Measurements from ENCODE around the gene PPP1CA. TPM values are rescaled to one million over a fixed set of nuclear protein-coding genes. Genes with fewer than 3 reads are reported as not detected.

Gene PPP1CA
- total RNA-seq, 1 experiment from 2014 or later = 668 TPM

DNA sequence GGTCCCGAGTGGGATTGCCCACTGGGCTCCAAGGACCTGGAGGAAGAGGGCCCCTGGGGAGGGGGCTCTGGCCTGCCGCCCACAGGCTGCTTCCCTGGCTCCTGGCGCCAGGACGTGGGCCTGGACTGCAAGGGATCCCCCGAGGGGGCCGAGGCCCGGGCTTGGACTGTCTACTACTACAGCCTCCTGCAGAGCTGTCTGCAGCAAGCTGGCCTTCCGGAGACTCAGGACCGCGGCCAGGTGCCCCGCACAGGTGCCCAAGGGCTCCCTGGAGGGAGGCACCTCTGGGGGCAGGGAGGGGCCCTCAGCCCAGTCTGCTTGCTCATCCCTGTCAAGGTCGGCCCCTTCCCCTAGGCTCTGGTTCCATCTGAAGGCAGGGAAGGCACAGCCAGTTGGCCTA lies 15.8 kb upstream of the PPP1CA start:
- H3K4me1 ChIP-seq (replicated peaks) = peaks cover 26% of the 10 kb centered on the region
- DNase-seq (ENCODE audit: low read depth in 1 of 2, low spot score in 2 of 2) = no peak
- no peak overlapping the region for H3K4me3 ChIP-seq
- H3K27me3 ChIP-seq (replicated peaks) = peaks cover 36% of the 10 kb centered on the region
- 0 out of 2 replicates have a peak, but pooled peaks cover 4% of the 10 kb centered on the region for H3K36me3 ChIP-seq
- peaks cover 5% of the 10 kb centered on the region for H3K9me3 ChIP-seq (replicated peaks)
- H3K27ac ChIP-seq = no peak overlapping the region

DNA sequence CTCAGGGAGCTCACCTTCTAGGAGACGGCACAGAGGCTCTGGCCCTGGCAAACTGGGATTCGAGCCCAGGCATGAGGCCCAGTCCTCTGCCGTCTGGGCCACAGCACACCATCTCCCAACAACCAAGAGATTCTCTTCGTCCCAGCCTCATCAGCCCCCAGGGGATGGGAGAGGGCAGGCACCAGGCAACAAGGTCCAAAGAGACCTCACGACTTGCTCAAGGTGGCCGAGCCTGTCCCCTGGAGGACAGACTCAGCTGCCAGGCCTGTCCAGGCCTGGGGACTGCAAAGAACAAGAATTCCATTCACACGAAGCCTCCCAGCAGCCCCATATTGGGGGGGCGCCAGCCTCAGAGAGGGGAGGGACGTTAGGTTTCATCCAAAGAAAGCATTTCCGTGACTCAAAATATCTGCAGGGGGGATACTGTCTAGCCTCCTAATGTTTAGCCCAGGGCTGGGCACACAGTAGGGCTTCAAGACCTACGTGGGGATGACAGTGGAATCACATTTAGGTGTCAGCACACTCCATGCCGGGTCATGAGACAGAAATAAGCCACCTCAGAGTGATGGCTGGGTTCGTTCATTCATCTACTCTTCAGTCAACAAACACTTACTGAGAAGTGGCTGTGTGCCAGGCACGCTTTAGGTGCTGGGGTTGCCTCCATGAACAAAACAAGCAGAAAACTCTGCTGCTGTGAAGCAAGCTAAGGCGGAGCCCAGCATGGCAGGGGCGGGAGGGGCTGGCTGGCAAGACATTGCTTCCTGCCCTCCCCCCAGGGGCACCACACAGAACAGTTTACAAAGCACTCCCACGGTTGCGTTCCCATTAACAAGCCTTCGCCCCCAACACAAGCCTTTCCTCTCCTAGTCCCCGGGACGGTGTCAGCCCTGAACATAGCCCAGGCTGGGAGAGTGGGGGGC lies 15.0 kb upstream of the PPP1CA start:
- Histone ChIP-seq H3K27ac (no peak overlapping the region), H3K27me3 (replicated peaks) (peaks cover 44% of the 10 kb centered on the region), H3K4me3 (no peak overlapping the region), H3K9me3 (replicated peaks) (peaks cover 5% of the 10 kb centered on the region), H3K36me3 (0 out of 2 replicates have a peak, but pooled peaks cover 4% of the 10 kb centered on the region), H3K4me1 (replicated peaks) (peaks cover 26% of the 10 kb centered on the region)
- no peak for DNase-seq (ENCODE audit: low read depth in 1 of 2, low spot score in 2 of 2)

DNA sequence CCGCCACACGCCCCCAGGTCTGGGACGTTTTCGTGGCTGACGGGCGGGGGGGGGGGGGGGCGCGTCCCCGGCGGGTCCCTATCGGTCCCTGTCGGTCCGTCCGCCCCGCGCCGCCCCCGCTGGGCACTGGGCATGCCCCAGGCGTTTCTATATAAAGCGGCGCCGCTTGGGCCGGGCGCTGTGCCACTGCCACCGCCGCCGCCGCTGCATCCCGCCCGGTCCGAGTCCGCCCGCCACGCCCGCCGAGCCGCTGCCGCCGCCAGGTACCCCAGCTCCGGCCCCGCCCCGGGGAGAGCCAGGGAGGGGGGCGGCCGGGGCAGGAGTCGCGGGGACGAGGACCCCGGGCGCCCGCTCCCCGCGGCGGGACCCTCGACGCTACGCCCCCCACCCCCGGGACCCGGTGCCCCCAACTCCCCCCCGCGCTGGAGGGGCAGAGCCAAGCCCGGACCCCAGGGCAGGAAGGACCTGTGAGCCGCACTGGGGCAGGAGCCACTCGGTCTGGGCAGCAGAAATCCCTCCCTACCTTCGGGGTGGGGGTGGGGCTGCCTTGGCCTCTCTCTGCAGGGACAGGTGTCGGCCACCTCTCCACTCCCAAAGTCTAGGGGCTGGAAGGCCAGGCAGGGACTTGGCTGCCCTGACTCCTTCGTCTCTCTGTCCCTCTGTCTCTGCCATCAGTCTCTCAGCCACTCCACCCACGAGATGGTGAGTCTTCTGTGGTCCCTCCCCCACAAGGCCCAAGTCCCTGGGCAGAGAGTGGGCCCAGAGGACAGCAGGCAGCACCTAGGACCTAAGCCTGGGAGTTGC lies 14.0 kb upstream of the PPP1CA start, which contains the start of gene CARNS1:
Gene CARNS1, plus strand, starts transcription at position 178 of the 804 bp plus-strand sequence. Its CDS starts 522 bp downstream, at position 700.
- Histone ChIP-seq H3K27me3 (replicated peaks) (peaks cover 54% of the 10 kb centered on the region), H3K27ac (no peak within 1 kb of the TSS), H3K36me3 (0 out of 2 replicates have a peak, but pooled peaks cover 3% of the 10 kb centered on the region), H3K9me3 (replicated peaks) (peaks cover 3% of the 10 kb centered on the region), H3K4me3 (no peak within 1 kb of the TSS), H3K4me1 (replicated peaks) (peaks cover 19% of the 10 kb centered on the region)
- no peak for DNase-seq (ENCODE audit: low read depth in 1 of 2, low spot score in 2 of 2)

DNA sequence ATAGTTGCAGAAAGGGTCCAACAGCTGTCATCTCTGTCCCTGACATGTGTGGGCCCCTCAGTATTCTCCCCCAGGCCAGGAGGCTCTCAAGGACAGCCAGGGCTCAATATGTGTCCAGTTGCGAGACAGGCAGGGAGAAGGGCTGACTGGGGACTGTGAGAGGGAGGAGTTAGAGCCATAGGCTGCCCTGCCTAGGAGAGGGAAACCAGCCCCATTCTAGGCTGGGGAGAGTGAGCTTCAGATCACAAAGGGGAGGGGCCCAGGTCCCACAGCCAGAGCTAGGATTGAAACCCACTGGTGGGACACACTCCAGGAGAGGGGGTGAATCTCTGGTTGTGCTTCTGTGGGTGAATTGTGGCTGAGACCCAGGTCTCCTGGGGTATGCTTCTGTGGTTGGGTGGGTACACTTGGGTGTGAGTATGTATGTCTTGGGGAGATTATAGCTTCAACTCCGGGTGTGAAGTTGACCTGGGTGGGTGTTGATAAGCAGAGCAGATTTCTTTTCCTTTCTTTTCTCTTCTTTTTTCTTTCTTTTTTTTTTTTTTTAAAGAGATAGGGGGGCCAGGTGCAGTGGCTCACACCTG lies 11.7 kb upstream of the PPP1CA start:
- no peaks in the 10 kb centered on the region for H3K36me3 ChIP-seq
- no peak overlapping the region for H3K4me3 ChIP-seq
- DNase-seq (ENCODE audit: low read depth in 1 of 2, low spot score in 2 of 2) = no peak
- H3K27me3 ChIP-seq (replicated peaks) = peaks cover 77% of the 10 kb centered on the region
- no peaks in the 10 kb centered on the region; the same call in 1 of the 2 replicates for H3K9me3 ChIP-seq (replicated peaks)
- H3K27ac ChIP-seq = no peak overlapping the region
- 0 out of 2 replicates have a peak, but pooled peaks cover 8% of the 10 kb centered on the region for H3K4me1 ChIP-seq (replicated peaks)

DNA sequence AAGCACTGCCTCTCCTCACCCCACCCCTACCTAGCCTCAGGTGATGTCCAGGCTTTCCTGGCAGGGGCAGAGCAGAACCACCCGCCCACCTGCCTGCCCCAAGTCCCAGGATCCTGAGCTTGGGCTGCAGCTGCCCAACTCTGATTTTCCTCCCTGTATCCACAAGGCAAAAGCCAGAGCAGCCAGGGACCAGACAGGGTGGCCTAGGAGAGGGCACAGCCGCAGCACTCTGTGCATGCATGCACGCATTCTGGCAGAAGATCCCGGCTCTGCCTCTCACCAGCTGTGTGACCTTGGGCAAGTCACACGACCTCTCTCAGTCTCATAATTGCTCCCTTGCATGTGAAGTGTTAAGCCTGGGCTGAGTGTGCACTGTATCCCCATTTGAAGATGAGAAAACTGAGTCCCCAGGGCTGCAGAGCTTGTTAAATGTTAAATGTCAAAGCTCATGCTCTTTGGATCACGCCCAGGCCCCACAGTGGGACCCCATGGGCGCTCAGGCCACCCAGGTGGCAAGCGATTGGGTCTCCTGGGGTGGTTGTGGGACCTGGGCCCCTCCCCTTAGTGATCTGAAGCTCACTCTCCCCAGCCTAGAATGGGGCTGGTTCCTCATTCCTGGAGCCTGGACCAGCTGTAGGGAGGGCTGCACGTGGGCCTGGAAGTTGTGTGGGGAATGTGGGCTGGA lies 11.0 kb upstream of the PPP1CA start:
- no peak for DNase-seq (ENCODE audit: low read depth in 1 of 2, low spot score in 2 of 2)
- H3K9me3 ChIP-seq (replicated peaks) = no peaks in the 10 kb centered on the region; the same call in 1 of the 2 replicates
- peaks cover 84% of the 10 kb centered on the region for H3K27me3 ChIP-seq (replicated peaks)
- no peak overlapping the region for H3K4me3 ChIP-seq
- H3K36me3 ChIP-seq = no peaks in the 10 kb centered on the region
- H3K27ac ChIP-seq = no peak overlapping the region
- H3K4me1 ChIP-seq (replicated peaks) = 0 out of 2 replicates have a peak, but pooled peaks cover 8% of the 10 kb centered on the region

DNA sequence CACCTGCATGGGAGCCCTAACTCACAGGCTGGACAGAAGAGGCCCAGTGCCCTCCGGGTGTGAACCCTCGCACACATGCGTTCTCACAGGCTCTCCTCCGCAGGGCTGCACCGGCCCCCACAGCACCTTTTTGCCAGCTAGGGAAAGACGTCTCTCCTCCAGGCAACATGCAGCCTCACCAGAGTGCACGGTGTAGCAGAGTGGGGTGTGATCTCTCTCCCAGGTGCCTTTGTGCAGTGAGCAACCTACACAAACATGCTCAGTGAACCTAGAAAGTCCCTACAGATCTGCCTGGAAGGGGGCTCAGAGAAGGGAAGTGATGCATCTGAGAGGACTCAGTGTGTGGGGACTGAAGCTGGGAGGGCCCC lies 10.1 kb upstream of the PPP1CA start:
- Histone ChIP-seq H3K4me3 (no peak overlapping the region), H3K36me3 (no peaks in the 10 kb centered on the region), H3K9me3 (replicated peaks) (no peaks in the 10 kb centered on the region; the same call in 1 of the 2 replicates), H3K27ac (no peak overlapping the region), H3K4me1 (replicated peaks) (0 out of 2 replicates have a peak, but pooled peaks cover 3% of the 10 kb centered on the region), H3K27me3 (replicated peaks) (peaks cover 91% of the 10 kb centered on the region)
- DNase-seq (ENCODE audit: low read depth in 1 of 2, low spot score in 2 of 2) = no peak

DNA sequence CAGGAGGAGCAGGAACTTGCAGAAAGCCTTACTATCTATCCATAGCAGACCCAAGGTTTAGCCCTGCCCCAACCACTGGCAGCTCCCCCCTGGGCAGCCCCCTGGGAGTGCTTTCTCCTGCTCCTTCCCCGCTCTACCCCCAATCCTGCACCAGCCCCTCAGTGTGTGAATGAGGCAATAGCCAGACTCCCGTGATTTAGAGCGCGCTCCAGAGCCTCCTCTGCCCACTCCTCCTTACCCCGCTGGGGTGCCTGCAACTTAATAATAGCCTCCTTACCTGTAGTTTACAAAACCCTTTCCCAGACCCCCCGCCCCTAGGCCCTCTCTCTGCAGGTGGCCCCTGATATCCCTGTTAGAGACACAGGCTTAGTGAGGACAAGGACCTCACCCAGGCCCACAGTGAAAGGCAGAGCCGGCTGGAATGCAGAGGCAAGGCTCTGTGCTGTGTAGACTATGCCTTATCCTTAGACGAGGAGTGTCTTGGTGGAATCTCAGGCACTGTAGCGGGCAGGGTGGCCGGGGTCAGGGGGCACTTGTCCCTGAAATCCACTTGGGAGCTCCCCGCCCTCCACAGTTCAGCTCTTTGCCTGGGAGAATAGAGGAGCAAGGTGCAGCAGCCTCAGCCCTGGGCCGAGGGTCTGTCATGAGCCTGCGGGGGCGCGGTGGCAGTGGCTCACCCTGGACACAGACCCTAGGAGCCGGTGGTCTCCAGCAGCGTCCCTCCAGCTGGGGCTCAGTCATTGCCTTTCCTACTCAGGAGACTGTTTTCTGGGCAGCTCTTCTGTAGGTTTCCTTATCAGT lies 9.5 kb upstream of the PPP1CA start:
- no peak for DNase-seq (ENCODE audit: low read depth in 1 of 2, low spot score in 2 of 2)
- H3K27me3 ChIP-seq (replicated peaks) = peaks cover 87% of the 10 kb centered on the region
- H3K4me3 ChIP-seq = no peak overlapping the region
- H3K9me3 ChIP-seq (replicated peaks) = no peaks in the 10 kb centered on the region; the same call in 1 of the 2 replicates
- no peaks in the 10 kb centered on the region for H3K4me1 ChIP-seq (replicated peaks)
- H3K36me3 ChIP-seq = no peaks in the 10 kb centered on the region
- no peak overlapping the region for H3K27ac ChIP-seq

DNA sequence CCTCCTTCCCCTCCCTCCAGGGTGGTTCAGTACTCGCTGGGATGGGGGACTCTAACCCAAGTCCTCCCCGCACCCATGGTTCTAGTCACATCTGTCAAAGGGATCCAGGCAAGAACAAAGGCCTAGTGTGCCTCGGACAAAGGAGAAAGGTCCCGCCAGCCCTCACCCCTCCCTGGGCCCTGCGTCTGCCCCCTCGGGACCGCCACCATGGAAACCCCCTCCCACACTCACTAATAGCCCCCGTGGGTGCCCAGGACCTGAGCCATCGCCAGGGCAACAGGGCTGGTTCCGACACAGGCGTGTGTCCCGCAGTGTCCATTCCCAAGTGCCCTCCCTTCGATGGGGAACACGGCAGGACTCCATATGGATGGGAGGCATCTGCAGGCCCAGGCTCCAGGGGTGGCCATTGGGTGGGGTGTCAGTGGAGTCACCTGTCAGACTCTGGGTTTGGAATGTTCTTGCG lies 8.7 kb upstream of the PPP1CA start:
- Histone ChIP-seq H3K4me3 (no peak overlapping the region), H3K36me3 (no peaks in the 10 kb centered on the region), H3K9me3 (replicated peaks) (no peaks in the 10 kb centered on the region; the same call in 1 of the 2 replicates), H3K4me1 (replicated peaks) (no peaks in the 10 kb centered on the region), H3K27me3 (replicated peaks) (peaks cover 82% of the 10 kb centered on the region), H3K27ac (no peak overlapping the region)
- DNase-seq (ENCODE audit: low read depth in 1 of 2, low spot score in 2 of 2) = no peak

DNA sequence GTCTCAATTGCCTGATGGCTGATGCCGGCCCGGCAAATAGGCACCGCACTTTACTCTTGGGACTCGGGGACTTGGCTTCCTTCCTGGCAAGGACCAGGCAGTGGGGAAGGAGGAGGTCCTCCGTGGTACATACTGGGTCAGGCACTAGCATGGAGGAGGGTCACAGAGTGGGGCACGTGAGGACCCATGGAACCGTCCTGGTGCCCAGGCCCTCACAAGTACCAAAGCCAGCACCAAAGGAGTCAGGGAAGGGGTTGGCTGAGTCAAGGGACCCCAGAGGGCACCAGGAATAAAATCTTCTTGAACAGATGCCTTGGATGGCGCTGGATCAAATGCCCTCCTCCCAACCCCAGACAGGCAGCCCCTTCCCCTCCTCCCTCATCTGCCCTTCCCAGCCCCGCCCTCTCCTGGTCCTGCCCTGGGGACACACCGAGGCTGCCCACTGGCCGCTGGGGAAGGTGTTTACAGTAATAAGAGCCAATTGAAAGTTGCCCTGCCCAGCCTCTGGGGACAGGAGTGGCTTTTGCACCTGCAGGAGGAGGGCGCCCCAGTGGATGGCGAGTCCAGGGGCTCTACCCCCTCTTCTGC lies 8.2 kb upstream of the PPP1CA start:
- Histone ChIP-seq H3K4me3 (no peak overlapping the region), H3K27ac (no peak overlapping the region), H3K4me1 (replicated peaks) (no peaks in the 10 kb centered on the region), H3K36me3 (no peaks in the 10 kb centered on the region), H3K27me3 (replicated peaks) (peaks cover 77% of the 10 kb centered on the region), H3K9me3 (replicated peaks) (no peaks in the 10 kb centered on the region; the same call in 1 of the 2 replicates)
- DNase-seq (ENCODE audit: low read depth in 1 of 2, low spot score in 2 of 2) = no peak

DNA sequence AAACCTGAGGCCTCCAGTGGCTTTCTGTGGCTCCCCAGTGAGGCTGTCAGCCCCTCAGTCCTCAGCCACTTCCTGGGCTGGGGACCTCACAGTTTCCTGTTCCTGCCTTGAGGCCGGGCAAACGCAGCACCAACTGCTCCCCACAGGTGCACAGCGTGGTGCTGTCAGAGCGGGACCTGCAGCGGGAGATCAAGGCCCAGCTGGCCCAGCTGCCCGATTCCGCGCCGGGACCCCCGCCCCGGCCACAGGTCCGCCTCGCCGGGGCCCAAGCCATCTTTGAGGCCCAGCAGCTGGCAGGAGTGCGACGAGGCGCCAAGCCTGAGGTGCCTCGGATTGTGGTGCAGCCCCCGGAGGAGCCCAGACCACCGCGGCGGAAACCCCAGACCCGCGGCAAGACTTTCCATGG lies 7.6 kb upstream of the PPP1CA start:
- peaks cover 71% of the 10 kb centered on the region for H3K27me3 ChIP-seq (replicated peaks)

DNA sequence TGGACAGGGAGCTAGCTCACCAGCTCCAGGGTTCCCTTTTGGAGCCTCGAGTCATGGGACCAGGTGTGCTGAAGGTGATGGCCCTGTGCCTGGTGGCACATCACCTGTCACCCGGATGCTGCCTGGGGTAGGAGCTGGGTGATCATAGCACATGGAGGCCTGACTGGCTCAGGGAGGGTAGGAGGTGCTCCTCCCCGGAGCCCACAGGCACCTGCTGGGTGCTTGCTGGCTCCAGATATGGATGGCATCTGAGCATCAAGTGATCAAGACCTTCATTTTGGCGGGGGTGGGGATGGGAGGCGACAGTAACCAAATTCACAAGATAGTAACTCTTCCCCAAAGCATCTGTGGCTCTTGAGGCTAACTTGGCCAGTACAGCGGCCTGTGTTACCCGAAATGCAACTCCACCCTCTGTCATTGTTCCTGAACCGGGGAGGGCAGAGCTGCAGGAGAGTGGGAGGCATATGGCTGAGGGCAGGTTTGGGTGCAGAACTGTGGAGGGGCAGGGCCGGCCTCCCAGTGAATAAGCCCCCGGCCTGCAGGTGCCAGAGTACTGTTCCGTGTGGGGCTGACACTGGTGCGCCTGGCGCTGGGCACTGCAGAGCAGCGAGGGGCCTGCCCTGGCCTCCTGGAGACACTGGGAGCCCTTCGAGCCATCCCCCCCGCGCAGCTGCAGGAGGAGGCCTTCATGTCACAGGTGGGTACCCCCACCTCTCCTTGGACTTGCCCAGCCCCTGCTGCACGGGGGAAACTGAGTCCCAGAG lies 7.0 kb upstream of the PPP1CA start:
- H3K4me1 ChIP-seq (replicated peaks) = no peaks in the 10 kb centered on the region
- peaks cover 66% of the 10 kb centered on the region for H3K27me3 ChIP-seq (replicated peaks)
- no peaks in the 10 kb centered on the region; the same call in 1 of the 2 replicates for H3K9me3 ChIP-seq (replicated peaks)
- H3K36me3 ChIP-seq = no peaks in the 10 kb centered on the region
- no peak for DNase-seq (ENCODE audit: low read depth in 1 of 2, low spot score in 2 of 2)
- no peak overlapping the region for H3K27ac ChIP-seq
- no peak overlapping the region for H3K4me3 ChIP-seq

More for the DNA sequence above, 7.6 kb upstream of the PPP1CA start:
- DNase-seq (ENCODE audit: low read depth in 1 of 2, low spot score in 2 of 2) = no peak
- H3K9me3 ChIP-seq (replicated peaks) = no peaks in the 10 kb centered on the region; the same call in 1 of the 2 replicates
- H3K27ac ChIP-seq = no peak overlapping the region
- H3K4me3 ChIP-seq = no peak overlapping the region
- no peaks in the 10 kb centered on the region for H3K36me3 ChIP-seq
- no peaks in the 10 kb centered on the region for H3K4me1 ChIP-seq (replicated peaks)

Measured in SJSA1 (cell line).